Tongue (tissue), 2 donors: ENCODE measurements around the gene GNB1L. TPM values are rescaled to one million over a fixed set of nuclear protein-coding genes. Genes with fewer than 3 reads are reported as not detected.
A peak's percentile ranks its signal among the peaks of the same experiment; 100 is the strongest.

Source experiments
- DNase-seq: peaks from one replicate; pipeline ENCODE4 v3.0.0-alpha.2; 2015
- total RNA-seq: library from RNA; depleted of rRNA; stranded (reverse); fragments of >200 nt; gene quantifications from one replicate; pipeline ENCODE4 v1.2.3, GENCODE V29; 2014

The GNB1L gene
- total RNA-seq, 1 donor from 2014 or later: 6.1 TPM

DNA sequence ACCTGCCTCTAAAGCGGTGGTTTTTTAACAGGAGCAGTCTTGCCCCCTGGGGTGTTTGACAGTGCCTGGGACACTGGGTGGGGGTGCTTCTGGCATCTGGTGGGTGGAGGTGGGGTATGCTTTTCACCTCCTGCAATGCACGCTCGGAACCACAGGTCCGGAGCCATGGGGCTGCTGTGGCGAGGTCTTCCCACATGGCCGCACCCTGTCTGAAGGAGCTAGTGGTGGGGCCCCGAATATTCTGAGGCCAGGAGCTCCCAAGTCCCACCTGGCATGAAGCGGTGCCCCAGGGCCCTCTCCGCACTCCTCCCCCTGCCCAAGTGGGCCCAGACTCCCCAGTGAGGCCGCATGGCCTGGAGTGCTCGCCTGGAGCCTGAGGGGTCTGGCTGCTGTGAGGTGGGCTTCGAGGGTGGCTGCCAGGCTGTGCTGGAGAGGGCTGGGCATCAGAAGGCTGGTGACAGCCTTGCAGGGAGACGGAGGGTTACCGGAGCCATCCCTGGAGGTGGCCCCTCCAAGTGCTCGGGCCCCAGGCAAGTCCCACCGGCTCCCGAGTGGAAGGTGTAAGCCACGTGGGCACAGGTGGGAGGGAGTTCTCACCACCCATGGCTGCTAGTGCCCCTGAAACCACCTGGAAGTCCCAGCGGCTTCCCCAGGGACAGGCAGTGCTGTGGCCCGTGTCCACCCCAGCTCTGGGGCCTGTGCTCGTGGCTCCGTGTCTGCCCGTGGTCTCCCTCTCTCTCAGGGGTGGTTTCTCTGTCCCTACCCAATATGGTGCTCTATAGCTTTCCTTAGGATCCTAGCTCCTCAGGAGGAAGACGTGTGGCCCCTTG is 79.0 kb downstream of the GNB1L start:
- DNase-seq: no peak

- DNase-seq: no peak
These were observed 80.0 kb downstream of the GNB1L start for GRCh38 chr22:19774628-19775027.

- no peak for DNase-seq
These were observed 81.1 kb downstream of the GNB1L start for GRCh38 chr22:19773470-19774040.

DNA sequence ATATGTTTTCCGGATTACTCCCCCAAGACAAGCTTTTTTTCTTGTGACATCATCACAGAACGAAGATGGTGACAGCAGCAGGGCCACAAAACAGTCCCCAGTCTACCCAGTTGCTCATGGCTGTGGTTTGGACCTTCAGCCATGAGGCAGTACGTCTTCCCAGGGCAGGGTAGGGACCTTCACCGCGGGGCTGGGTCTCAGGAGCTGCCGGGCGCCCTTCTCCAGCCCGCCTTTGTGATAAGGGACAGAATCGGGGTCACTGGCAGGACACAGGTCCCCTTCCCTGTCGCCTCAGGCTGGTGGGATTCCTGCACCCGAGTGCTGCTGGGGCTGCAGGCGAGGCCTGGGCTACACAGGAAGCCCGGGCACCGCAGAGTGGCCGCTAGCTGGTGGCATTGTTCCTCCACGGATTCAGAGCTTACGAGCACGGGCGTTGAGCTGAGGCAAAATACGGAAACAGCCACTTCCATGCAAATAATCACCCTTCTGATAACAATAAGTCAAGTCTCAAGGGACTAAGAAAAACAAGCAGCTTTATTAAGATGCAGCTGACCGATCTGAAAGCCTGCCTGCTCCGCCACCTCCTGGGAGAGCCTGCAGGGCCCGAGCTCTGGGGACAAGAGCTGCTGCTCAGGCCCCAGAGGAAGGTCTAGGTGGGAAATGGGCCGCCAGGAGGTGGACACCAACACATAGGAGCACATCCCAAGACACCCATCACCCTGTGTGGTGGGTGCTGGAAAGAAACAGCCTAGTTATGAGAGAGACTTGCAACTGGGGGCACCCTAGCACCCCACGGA is 81.8 kb downstream of the GNB1L start:
- no peak for DNase-seq

GRCh38 chr22:19772422-19772672 is 82.3 kb downstream of the GNB1L start:
- no peak for DNase-seq

DNA sequence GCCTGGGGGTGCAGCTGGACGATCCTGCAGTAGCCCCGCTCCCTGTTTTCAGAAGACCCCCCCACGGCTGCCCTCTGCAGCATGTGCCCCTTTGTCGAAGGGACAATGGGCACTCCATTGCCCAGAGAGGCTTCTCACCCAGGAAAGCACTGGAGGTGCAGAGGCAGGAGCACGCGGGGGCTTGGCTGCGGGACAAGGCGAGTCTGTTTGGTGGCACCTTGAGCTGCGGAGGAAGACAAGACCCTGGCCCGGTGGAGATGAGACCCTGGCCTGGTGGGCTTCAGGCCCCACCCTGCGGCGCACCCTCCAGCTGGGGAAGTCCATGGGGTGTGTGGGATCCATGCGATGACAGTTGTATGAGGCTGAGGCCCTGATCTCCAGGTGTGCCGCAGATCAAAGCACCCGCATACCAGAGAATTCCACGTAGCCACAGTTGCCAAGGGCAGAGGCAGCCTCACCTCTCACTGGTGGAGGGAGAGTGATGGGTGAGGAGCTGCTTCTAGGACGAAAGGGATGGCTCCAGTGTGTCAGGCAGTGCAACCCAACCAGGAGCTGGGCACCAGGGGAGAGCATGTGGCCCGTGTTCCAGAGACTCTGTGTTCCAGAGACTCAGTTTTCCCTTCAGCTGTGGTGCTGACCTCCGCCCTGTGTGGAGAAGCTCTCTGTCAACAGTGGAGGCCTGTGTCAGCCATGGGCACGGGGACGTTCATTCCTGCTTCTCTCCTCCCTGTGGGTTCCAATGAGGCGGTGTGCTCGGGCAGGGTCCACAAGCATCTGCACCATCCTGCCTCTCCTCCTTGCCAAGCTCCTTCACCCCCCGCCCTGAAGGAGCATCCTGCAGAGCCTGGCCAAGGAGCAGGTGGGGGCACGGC is 84.1 kb downstream of the GNB1L start:
- no peak for DNase-seq

DNA sequence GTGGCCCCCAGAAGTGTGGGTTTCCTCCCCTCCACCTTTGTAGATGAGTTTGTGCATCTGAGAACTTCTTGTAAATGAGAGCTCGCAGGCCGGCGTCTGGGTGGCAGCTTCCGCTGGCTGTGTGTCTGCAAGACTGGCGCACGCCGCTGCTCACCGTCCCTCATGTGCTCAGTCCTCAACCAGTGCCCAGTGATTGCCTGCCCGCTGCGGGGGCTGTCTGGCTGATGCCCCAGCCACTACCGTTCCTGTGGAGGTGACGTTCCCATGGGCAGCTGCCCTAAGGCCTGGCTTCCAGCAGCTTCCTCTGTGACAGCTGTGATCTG is 85.3 kb downstream of the GNB1L start:
- no peak for DNase-seq

DNA sequence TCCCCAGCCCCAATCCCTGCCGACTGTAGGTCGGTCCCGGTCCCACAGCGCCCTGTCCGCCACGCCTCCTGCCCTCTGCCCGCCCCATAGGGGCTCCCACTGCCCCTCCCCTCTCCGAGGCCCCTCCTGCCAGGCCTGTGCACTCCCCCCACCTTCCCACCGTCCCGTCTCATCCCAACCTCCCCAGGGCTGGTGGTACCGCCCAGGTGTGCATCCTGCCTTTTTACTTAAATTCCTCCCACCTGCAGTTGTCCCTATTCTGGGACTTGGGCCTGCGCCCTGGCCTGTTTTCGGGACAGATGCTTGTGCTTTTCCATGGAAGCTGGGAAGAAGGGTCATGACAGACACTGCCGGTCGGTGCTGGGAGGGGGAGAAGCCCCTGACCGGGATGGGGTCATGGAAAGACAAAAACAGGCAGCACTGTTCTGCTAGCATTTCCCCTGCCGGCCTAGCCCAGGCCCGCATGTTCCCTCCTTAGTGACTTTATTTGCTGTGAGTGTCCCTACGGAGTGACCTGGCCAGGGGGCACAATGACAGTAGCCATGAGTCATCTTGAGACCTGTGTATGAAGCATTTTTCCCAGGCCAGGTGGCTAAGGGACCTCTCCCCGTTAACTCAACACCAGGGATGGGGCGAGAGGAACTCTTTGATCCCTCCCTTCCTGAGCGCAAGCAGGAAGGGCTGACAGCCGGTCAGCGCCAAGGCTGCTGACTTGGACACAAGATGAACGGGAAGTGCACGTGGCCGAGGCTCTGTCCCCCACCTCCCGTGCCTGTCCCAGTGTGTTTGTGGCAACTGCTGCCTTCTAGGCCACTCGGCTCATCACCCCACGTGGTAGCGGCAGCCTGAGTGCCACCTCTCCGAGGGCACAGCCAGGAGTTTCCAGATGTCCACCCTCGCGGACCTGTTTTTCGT is 87.0 kb downstream of the GNB1L start:
- DNase-seq: peak; percentile 65

GRCh38 chr22:19766511-19767426 is 87.9 kb downstream of the GNB1L start:
- peak; percentile 61 for DNase-seq

- DNase-seq: no peak
These were observed 88.5 kb downstream of the GNB1L start for GRCh38 chr22:19766240-19766510.

DNA sequence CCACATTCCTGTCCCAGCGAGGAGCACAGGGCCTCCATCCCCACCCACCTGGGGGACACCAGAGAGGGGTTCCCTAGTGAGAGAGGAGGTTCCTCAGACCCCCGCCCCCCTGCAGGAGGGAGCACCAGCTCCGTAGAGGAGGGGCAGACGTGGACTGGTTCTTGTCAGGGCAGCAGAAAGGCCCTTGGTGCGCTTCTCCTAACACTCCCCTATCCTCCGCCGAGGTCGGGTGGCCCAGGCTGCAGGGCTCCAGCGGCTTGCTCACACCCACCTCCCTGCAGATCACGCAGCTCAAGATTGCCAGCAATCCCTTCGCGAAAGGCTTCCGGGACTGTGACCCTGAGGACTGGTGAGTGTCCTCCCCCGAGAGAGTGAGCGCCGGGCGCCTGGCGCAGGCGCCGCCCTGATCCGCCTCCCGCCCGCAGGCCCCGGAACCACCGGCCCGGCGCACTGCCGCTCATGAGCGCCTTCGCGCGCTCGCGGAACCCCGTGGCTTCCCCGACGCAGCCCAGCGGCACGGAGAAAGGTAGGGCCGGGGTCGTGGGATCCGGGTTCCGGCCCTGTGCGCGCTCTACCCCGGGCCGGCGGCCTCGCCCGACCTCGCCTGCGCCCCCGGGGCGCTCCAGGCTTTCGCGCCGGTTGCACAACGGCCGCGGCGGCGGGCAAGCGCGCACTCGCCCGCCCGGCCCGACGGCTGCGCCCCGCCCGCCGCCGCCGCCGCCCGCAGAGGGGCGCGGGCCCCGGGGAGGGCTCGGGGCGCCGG is 89.0 kb downstream of the GNB1L start:
- DNase-seq: no peak

DNA sequence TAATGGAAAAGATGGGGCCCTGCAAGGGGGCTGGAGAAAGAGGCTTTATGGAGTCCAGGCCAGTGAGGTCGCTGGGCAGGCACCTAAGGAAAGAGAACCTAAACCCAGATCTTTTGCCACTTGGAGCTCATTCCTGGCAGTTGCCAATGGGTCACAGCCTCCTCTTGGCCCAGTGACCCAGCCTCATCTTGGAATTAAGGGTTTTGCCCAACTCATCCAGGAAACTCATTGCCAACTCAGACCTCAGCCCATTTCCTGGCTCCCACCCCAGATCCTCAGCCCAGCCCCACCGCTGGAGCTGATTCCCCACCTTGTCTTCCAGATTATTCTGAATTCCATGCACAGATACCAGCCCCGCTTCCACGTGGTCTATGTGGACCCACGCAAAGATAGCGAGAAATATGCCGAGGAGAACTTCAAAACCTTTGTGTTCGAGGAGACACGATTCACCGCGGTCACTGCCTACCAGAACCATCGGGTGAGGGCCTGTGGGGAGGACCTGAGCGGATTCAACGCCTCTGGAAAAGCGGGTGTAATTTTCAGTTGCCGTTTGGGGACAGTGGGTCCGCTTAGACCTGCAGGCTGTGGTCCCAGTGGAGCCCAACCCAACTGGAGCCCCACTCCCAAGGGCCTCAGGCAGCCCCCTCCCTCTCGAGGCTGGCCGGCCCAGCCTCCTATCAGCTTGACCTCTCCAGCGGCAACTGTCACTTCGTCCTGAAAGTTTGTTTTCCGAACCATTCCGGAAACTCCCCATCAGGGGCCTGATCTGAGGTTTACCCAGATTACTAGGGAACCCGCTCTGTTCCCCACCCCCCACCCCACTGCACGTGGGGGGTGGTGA is 89.8 kb downstream of the GNB1L start:
- no peak for DNase-seq

DNA sequence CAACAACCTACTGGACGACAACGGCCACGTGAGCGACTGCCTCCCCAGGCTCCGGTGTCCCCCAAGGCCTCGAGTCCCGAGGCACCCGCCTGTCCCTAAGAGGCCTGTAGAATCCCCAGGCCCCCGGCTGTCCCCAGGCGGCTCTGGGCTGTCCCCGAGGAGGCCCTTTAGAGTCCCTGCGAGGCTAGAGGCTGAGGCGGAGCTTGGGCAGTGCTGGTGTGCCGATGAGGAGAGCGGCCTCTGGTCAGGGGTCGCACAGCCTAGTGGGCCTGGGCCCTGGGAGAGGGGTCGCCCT is 90.4 kb downstream of the GNB1L start:
- DNase-seq: no peak

- no peak for DNase-seq
These were observed 91.0 kb downstream of the GNB1L start for GRCh38 chr22:19763458-19764298.

GRCh38 chr22:19762568-19763457 is 91.9 kb downstream of the GNB1L start:
- DNase-seq: peak; percentile 66

GRCh38 chr22:19761725-19762567 is 92.7 kb downstream of the GNB1L start:
- DNase-seq: no peak
